OCI-LY7 (cell line): ENCODE results near the gene PARP2. TPM values are rescaled to one million over a fixed set of nuclear protein-coding genes. Genes with fewer than 3 reads are reported as not detected.

Source experiments
- BruUV-seq: library from RNA; stranded (reverse); fragments of 400-500 nt; replicated peaks from 2 replicates; lab custom pipeline; 2021; lab: Mats Ljungman, UMichigan
- CTCF ChIA-PET: fragments of 300-600 bp; sonication (Branson Sonifier 250); formaldehyde crosslinking; loops from one replicate; lab custom pipeline; 2022; ENCODE audit warnings: antibody characterized with exemption; ENCODE audit not compliant: unreplicated experiment; lab: Charles Lee
- POLR2A ChIA-PET: fragments of 300-600 bp; sonication (Branson Sonifier 250); formaldehyde crosslinking; loops from one replicate; lab custom pipeline; 2022; ENCODE audit warnings: antibody characterized with exemption; lab: Charles Lee
- DNase-seq: peaks from one replicate; pipeline ENCODE4 v3.0.0-alpha.2; 2015; ENCODE audit warnings: low spot score
- H2AFZ ChIP-seq: fragments of 200-600 bp; sonication (generic), shearing (Covaris generic); 2 replicates; pipeline ENCODE4 v1.6.1; 2014; ENCODE audit warnings: mild to moderate bottlenecking, antibody characterized with exemption, low read length, moderate library complexity
- H3K27ac ChIP-seq: fragments of 200-600 bp; sonication (generic); 2 replicates; pipeline ENCODE4 v1.5.1; 2014; ENCODE audit warnings: mixed run types, low read depth, mild to moderate bottlenecking, moderate library complexity, low read length, inconsistent platforms; ENCODE audit not compliant: poor library complexity, severe bottlenecking
- H3K36me3 ChIP-seq: fragments of 200-600 bp; sonication (generic); 2 replicates; pipeline ENCODE4 v1.6.1; 2014; ENCODE audit warnings: mild to moderate bottlenecking, antibody characterized with exemption, low read length, moderate library complexity, mixed read lengths; ENCODE audit not compliant: insufficient read depth
- H3K4me1 ChIP-seq: fragments of 200-600 bp; sonication (generic); 2 replicates; pipeline ENCODE4 v1.5.1; 2014; ENCODE audit warnings: mild to moderate bottlenecking, low read length; ENCODE audit not compliant: insufficient read depth, poor library complexity, severe bottlenecking
- H3K4me2 ChIP-seq: fragments of 200-600 bp; sonication (generic); 2 replicates; pipeline ENCODE4 v1.6.1; 2014; ENCODE audit warnings: mild to moderate bottlenecking, low read length
- H3K4me3 ChIP-seq: fragments of 200-600 bp; sonication (generic); 2 replicates; pipeline ENCODE4 v1.5.1; 2014; ENCODE audit warnings: mild to moderate bottlenecking, low read depth, low read length; ENCODE audit not compliant: poor library complexity, severe bottlenecking
- H3K79me2 ChIP-seq: fragments of 200-600 bp; sonication (generic); 2 replicates; pipeline ENCODE4 v1.6.1; 2016; ENCODE audit warnings: low read depth, mild to moderate bottlenecking, low read length, moderate library complexity, mixed read lengths; ENCODE audit not compliant: insufficient read depth
- H3K9me2 ChIP-seq: fragments of 200-600 bp; sonication (generic); 2 replicates; pipeline ENCODE4 v1.6.1; 2016; ENCODE audit warnings: mild to moderate bottlenecking, low read length, mixed read lengths; ENCODE audit not compliant: insufficient read depth
- H3K9me3 ChIP-seq: fragments of 200-600 bp; sonication (generic); 2 replicates; pipeline ENCODE4 v1.6.1; 2014; ENCODE audit warnings: mild to moderate bottlenecking, mixed run types, low read length, mixed read lengths
- H4K20me1 ChIP-seq: fragments of 200-600 bp; sonication (generic); 2 replicates; pipeline ENCODE4 v1.6.1; 2014; ENCODE audit warnings: mild to moderate bottlenecking, antibody characterized with exemption, low read length, moderate library complexity, mixed read lengths; ENCODE audit not compliant: insufficient read depth
- EZH2phosphoT487 ChIP-seq: fragments of 200-600 bp; sonication (generic); IDR thresholded peaks from 2 replicates; pipeline ENCODE4 v1.6.1; 2018; ENCODE audit warnings: low read depth, borderline replicate concordance, mild to moderate bottlenecking, mixed run types, antibody characterized with exemption, low read length, moderate library complexity, mixed read lengths
- intact Hi-C: fragments of 100-400 bp; cut with micrococcal nuclease; formaldehyde crosslinking; loops from one replicate; pipeline ENCODE4 v1.10.0; 2022; ENCODE audit not compliant: unreplicated experiment
- total RNA-seq, 2 experiments: library from RNA; depleted of rRNA in 1 of 2; stranded (reverse); fragments of >200 nt in 1 of 2; shearing (Covaris generic) in 1 of 2; gene quantifications; 2 replicates each; pipeline ENCODE4 v1.2.3, GENCODE V29; 2014 to 2022
- TF ChIP-seq, protein P1 (sequence below): fragments of 200-600 bp; sonication (generic); conservative IDR thresholded peaks from 2 replicates; pipeline ENCODE4 v1.5.1; 2014; ENCODE audit warnings: mild to moderate bottlenecking, antibody characterized with exemption, low read length, moderate library complexity, mixed read lengths

Gene PARP2
- total RNA-seq, 2 experiments from 2014 or later = 44.4 to 55.4 TPM

DNA sequence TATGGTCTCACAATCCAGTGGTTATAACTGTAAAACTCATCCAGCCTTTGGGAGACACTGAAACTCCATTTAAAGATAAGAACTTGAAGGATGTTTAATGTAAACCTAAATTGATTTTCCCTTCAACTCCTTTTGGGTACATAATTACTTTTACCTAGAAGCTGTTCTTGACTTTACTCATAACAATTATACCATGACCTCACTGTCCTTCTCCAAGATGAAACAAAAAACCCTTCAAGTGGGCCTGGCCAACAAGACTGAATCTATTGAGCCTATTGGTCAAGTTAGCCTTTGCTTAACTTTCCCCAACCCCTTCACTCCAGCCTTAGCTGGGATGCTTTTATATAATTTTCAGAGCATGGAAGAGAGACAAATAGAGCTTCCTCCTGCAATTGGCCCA, 22.5 kb downstream of the PARP2 start:
- TSS peak; percentile 63 for BruUV-seq
- Histone ChIP-seq H2AFZ (no peak overlapping the region), H3K4me2 (no peak overlapping the region), H3K4me3 (no peak overlapping the region), H3K79me2 (no peaks in the 10 kb centered on the region), H3K9me3 (no peaks in the 10 kb centered on the region), H3K4me1 (no peaks in the 10 kb centered on the region), H3K9me2 (no peaks in the 10 kb centered on the region), H3K36me3 (peaks cover 29% of the 10 kb centered on the region), H4K20me1 (no peaks in the 10 kb centered on the region), H3K27ac (no peak overlapping the region)
- intact Hi-C loops = no loop called here
- POLR2A ChIA-PET = no interaction called here
- no peak for DNase-seq
- CTCF ChIA-PET = no interaction called here
- no peak for TF ChIP-seq EZH2phosphoT487
- TF ChIP-seq, protein P1, sequence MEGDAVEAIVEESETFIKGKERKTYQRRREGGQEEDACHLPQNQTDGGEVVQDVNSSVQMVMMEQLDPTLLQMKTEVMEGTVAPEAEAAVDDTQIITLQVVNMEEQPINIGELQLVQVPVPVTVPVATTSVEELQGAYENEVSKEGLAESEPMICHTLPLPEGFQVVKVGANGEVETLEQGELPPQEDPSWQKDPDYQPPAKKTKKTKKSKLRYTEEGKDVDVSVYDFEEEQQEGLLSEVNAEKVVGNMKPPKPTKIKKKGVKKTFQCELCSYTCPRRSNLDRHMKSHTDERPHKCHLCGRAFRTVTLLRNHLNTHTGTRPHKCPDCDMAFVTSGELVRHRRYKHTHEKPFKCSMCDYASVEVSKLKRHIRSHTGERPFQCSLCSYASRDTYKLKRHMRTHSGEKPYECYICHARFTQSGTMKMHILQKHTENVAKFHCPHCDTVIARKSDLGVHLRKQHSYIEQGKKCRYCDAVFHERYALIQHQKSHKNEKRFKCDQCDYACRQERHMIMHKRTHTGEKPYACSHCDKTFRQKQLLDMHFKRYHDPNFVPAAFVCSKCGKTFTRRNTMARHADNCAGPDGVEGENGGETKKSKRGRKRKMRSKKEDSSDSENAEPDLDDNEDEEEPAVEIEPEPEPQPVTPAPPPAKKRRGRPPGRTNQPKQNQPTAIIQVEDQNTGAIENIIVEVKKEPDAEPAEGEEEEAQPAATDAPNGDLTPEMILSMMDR = no peak

DNA sequence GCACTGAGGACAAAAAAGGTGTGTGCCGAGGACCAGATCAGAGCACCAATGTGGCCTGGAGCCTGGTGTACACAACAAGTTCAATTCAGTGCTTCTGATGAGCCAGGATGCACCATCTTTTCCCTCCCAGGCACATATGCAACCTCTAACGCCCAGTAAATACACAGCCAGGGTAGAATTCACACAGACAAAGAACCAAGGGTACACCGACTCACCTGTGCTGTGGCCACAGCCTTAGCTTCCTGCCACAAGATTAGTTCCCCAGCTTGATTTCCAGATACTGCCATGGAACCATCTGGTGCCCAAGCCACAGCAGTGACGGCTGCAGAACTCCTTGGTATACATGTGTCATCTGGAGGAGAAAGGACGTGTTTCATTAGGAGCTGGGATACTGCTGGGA, 29.4 kb downstream of the PARP2 start:
- no peaks in the 10 kb centered on the region for H3K9me2 ChIP-seq
- no peaks in the 10 kb centered on the region for H3K4me1 ChIP-seq
- H4K20me1 ChIP-seq = no peaks in the 10 kb centered on the region
- H3K4me3 ChIP-seq = no peak overlapping the region
- H3K9me3 ChIP-seq = no peaks in the 10 kb centered on the region
- H3K36me3 ChIP-seq = peaks cover 38% of the 10 kb centered on the region
- CTCF ChIA-PET = no interaction called here
- intact Hi-C loops = no loop called here
- no peak overlapping the region for H3K4me2 ChIP-seq
- no TSS peak for BruUV-seq
- no peak overlapping the region for H3K27ac ChIP-seq
- H3K79me2 ChIP-seq = no peaks in the 10 kb centered on the region
- H2AFZ ChIP-seq = no peak overlapping the region
- POLR2A ChIA-PET = no interaction called here
- TF ChIP-seq EZH2phosphoT487 = no peak
- TF ChIP-seq, protein P1 = no peak
- no peak for DNase-seq

DNA sequence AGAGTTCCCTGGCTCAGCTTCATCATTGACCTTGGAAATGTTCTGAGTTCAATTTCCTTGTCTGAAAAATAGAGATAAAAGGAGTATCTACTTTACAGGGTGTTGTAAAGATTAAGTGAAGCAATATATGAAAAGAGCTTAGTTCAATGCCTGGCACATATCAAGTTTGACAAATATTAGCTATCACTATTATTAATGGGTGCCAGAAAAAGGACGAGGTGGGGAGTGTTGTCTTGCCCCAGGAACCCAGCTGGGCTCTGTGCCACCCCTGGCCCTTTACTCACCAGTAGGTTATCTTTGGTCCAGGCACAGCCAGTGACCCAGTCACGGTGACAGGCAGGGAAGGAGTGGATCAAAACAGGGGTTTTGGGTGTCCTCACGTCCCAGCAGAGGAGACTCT, 32.0 kb downstream of the PARP2 start:
- H3K36me3 ChIP-seq = peaks cover 49% of the 10 kb centered on the region
- POLR2A ChIA-PET = interaction anchor here (1.1 to 1.3 kb wide), 2 partner anchors 21 to 46 kb away, joined by 3 read pairs; no protein-coding TSS in a partner anchor
- intact Hi-C loops = no loop called here

More for the DNA sequence above, 32.0 kb downstream of the PARP2 start:
- TF ChIP-seq, protein P1 = no peak
- no peak for TF ChIP-seq EZH2phosphoT487
- Histone ChIP-seq H4K20me1 (no peaks in the 10 kb centered on the region), H3K4me1 (no peaks in the 10 kb centered on the region), H3K4me2 (no peak overlapping the region), H3K27ac (no peak overlapping the region), H3K9me3 (no peaks in the 10 kb centered on the region), H3K9me2 (no peaks in the 10 kb centered on the region), H3K4me3 (no peak overlapping the region), H2AFZ (no peak overlapping the region), H3K79me2 (no peaks in the 10 kb centered on the region)
- DNase-seq = no peak
- no TSS peak for BruUV-seq
- CTCF ChIA-PET = interaction anchor here (1.1 kb wide), 1 partner anchor 48 kb away, joined by 3 read pairs; no protein-coding TSS in a partner anchor
